Measurements from ENCODE around the gene TSPOAP1.
"Not testable (repeated sequence)": the region's sequence is repeated elsewhere in the genome, so short reads cannot be mapped to it uniquely, and the experiment has no call there.

The TSPOAP1 gene

GRCh38 chr17:58341136-58341860, 12.7 kb upstream of the TSPOAP1 start:
- DNase-seq (ENCODE audit: low read depth in 2 of 2) = not testable (repeated sequence)

DNA sequence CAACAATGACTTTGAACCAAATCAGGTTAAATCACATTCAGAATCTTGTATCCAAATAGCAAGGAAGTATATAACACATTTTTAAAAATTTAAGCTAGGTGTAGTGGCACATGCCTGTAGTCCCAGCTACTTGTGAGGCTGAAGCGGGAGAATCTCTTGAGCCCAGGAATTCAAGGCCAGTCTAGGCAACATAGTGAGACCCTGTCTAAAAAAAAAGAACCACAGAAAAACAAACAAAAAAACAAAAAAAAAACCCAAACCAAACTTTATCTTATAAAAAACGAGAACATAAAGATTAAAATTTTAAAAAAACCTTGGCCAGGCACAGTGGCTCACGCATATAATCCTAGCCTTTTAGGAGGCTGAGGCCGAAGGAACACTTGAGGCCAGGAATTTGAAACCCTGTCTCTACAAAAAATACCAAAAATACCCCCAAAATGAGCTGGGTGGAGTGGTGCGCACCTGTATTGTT, 11.8 kb upstream of the TSPOAP1 start:
- no peak for DNase-seq (ENCODE audit: low read depth in 2 of 2)

GRCh38 chr17:58339755-58340404, 11.3 kb upstream of the TSPOAP1 start:
- no peak for DNase-seq (ENCODE audit: low read depth in 2 of 2)

DNA sequence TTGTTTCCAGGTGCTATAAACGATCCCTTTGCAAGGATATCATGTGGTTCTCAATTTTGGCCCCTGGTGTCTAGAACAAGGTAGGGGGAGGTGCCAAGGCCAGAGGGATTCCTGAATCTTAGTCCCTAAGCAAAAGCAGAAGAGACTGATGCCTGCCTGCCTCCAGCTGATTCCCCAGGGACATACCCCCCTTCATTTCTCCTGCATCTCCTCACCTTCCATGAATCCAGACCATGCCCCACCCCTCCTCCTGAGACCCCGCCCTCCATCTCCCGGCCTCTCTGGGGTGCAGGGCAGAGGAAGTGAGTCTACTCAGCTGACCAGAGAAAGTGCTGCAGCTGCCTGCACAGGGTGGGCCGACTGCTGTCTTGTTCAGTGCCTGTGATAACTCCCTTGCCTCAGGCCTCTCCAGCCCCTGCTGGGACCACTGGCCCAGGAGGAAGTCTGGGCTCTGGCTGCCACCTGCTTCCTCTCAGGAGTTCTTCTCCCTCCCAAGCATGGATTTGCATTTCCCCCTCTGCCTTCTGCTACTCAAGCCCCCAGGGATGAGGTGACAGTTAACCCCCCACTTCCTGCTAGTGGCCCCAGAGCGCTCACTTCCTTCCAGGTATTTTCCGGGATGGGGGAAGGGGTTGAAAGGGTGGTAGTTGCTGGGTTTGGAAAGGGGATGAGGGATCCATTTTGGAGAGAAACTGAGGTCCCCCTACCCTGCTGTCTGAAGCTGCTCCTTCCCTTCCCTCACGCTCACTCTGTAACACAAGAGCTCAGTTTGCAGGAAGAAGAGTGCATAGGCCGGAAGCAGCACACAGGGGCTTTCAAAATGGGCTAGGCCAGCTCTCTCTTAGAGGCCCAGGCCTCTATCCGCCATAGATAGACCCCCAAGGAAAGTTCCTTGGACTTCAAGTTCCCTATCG, 10.5 kb upstream of the TSPOAP1 start:
- no peak for DNase-seq (ENCODE audit: low read depth in 2 of 2)

DNA sequence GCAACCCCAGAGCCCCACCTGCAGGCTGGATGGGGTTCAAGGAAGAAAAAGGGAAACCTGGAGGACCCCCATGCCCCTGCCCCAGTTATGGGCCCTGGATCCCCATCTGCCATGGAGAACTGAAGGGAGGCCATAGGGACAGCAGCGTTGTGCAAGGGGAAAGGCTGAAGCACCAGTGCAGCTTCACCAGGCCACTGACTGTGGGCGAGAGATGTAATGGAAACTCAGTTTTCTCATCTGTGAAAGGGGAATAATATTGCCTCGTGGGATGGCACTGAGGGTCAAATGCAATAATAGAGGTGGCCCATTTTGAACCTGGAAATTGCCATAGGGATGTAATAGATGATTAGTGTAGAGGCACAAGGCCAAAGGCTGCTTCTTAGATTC, 9.9 kb upstream of the TSPOAP1 start:
- no peak for DNase-seq (ENCODE audit: low read depth in 2 of 2)

GRCh38 chr17:58337600-58338453, 9.2 kb upstream of the TSPOAP1 start:
- peak; percentile 80 to 88 for DNase-seq (ENCODE audit: low read depth in 2 of 2)

GRCh38 chr17:58337210-58337599, 8.6 kb upstream of the TSPOAP1 start:
- no peak for DNase-seq (ENCODE audit: low read depth in 2 of 2)

DNA sequence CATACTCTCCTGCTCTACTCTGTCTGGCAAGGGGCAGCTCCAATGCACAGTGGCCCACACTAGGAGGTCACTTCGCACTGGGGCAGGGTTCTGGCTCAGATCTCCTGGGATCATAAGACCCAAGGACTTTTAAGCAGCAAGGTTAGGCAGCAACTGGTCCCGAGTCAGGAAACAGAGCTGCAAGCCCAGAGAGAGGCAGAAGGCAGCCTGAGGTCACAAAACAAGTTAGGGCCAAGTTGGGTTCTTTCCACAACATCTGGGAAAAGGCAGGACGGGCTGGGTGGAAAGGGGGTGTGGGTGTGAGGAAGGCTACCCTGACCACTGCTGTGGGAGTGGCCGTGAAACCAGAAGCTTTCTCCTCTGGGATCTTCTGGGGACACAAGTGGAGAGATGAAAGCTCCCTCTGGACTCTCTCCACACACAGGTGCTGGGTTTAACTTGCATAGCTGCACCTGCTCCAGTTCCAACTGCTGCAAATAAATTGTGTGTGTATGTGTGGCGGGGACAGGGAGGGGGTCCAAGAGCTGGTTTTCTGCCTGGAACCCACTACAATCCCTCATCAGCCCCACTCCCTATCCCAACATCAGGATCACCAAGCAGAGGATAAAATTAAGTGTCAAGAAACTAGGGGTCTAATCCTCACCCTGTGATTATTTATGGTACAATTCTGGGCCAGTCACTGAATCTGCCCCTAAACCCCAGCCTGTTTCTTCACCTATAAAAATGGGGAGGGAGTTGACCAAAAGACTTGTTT, 8.0 kb upstream of the TSPOAP1 start:
- DNase-seq (ENCODE audit: low read depth in 2 of 2) = no peak

- no peak for DNase-seq (ENCODE audit: low read depth in 2 of 2)
Measured at GRCh38 chr17:58335779-58336455, 7.3 kb upstream of the TSPOAP1 start.

DNA sequence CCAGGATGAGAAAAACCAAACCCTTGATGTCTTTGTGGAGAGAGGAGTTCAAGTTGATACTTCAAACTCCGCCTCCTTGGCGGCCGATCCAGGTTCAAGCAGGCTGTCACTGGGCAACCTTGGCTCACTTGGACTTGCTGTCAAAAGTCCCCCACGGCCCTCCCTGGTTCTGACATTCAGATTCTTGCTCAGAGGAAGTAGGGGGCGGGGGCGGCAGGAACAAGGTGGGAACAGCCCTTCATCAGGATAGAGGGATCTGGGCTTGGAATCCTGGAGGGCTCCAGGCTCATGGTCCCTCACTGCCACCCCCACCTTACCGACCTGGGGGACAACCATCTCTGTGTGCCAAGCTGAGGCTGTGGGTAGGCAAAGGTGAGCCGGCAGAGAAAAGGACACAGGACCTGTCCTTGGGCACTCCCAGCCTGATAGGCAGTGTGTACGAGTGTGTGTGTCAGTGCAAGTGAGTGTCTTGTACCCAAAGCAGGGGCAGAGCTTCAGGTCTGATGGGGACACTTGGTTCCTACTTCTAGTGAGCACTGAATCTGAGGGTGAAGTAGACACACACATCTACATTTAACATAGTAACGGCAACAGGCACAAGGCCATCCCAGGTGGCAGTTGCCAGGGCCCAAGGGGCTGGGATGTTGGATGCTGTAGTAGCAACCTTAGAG, 6.6 kb upstream of the TSPOAP1 start:
- no peak for DNase-seq (ENCODE audit: low read depth in 2 of 2)

DNA sequence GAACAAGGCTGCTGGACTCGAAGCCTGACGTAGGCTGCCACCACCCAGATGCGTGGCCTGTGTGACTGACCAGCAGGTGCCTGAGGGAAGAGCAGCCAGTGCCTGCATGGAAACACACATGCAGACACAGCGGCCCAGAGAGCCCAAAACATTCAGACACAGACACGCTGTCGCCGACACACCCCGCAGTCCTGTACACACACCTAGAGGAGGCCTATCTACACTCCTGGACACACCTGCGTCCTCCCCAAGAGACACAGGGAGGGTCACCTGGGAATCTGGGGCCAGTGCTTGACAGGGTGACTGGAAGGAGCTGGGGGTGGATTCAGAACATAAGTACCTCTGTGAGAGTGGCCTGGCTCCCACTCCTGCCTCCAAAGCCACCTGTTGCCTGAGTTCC, 6.1 kb upstream of the TSPOAP1 start:
- no peak for DNase-seq (ENCODE audit: low read depth in 2 of 2)

GRCh38 chr17:58334256-58334655, 5.7 kb upstream of the TSPOAP1 start:
- DNase-seq (ENCODE audit: low read depth in 2 of 2) = no peak

- no peak for DNase-seq (ENCODE audit: low read depth in 2 of 2)
Measured at GRCh38 chr17:58333736-58334207, 5.2 kb upstream of the TSPOAP1 start.

- DNase-seq (ENCODE audit: low read depth in 2 of 2) = no peak
Measured at GRCh38 chr17:58332778-58333735, 4.5 kb upstream of the TSPOAP1 start.

DNA sequence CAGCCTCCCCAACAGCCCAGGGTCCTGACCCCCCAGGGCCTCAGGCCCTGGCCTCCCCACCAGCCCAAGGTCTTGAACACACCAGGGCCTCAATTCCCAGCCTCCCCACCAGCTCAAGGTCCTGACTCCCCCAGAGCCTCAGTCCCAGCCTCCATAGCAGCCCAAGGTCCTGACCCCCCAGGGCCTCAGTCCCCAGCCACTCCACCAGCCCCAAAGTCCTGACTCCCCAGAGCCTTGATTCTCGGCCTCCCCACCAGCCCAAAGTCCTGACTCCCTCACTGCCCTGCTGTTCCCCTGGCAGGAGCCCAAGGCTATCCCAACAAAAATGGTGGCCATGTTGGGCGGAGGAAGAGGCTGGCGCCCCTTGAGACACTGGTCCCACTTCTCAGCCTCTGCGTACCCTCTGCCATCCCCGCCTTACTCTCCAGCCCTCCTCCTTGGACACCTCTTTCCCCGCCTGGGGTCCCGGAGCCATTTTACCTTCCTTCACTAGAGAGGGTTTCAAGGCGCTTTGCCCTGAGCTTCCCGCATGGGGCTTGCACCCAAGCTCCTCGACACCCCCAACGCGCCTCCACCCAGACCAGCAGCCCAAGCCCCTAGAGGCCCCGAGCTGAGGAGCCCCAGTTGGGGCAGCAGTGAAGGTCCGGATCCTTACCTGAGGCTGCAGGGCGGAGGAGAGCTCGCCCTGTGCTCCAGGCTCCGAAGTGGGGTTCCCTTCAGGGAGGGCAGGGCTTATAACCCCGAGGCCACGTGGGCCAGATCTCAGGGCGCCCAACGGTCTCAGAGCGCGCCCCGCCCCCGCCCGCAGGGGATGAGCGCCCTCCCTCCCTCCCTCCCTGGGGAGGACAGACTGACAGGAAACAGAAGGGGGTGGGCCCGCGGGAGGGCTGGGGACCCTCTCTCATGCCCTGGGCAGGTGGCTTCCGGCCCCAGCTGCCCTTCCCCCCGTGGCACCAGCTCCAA, 3.5 kb upstream of the TSPOAP1 start:
- DNase-seq (ENCODE audit: low read depth in 2 of 2) = peak; percentile 80 to 89

GRCh38 chr17:58330997-58331814, 2.6 kb upstream of the TSPOAP1 start:
- peak in 1 of 2 donors; percentile 65 for DNase-seq (ENCODE audit: low read depth in 2 of 2)
